ENCODE results near the gene SRXN1.

Gene SRXN1

DNA sequence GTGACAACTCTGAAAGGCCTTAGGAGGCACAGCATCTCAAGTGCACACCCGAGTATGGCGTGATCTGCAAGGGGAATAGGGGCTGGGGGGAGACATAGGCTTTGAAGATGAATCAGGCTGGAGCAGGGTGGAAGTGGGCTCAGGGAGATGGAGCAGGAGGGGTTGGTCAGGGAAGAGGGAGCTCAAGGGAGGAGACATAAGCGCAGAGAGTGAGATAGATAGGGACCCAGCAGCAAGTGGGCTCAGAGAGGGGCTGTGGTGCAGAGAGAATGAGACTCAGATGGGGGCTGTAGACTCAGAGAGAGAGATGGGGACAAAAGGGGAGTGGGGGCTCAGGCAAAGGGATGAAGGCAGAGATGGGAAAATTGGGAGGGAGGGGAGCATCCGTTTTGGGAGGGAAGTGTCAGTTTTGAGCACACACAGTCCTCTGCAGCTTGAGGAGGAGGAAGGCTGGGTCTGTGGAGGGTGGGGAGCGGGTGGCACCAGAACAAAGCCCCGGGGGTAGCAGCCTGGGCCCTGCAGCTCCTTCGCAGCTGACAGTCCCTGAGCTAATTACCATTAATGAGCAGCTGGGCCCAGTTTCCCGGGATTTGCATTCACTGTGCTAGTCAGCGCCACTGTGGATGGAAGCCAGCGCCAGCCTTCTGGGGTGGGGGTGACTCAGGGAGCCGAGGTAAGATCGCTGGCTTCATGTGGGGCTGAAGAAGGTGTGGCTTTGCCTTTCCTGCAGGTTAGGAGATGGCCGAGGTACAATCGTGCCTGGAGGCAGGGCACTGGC is 18.7 kb downstream of the SRXN1 start:
- DNase-seq: peak; percentile 71

DNA sequence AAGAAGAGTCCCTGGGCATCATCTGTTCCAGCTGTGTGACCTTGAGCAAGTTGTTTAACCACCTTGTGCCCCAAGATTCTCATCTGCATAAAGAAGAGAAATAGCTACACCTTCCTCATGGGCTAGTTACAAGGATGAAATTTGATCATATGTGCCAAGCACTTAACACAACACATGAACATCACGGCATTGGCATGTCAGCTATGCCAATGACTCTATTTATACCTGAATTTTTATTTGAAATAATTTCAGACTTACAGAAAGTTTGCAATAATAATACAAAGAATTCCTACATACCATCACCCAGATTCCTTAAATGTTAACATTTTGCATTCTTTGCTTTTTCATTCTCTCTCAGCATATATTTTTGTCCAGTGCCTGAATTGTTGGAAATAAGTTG is 21.9 kb downstream of the SRXN1 start:
- no peak for DNase-seq

- DNase-seq: no peak
Observed at GRCh38 chr20:626579-626978, 26.4 kb downstream of the SRXN1 start.

GRCh38 chr20:625360-625932 is 27.6 kb downstream of the SRXN1 start:
- DNase-seq: no peak

- no peak for DNase-seq
Observed at GRCh38 chr20:623704-624103, 29.3 kb downstream of the SRXN1 start.

GRCh38 chr20:623021-623420 is 30.0 kb downstream of the SRXN1 start:
- no peak for DNase-seq

GRCh38 chr20:622161-622560 is 30.8 kb downstream of the SRXN1 start:
- DNase-seq: no peak

- no peak for DNase-seq
Observed at GRCh38 chr20:621125-621756, 31.8 kb downstream of the SRXN1 start.

DNA sequence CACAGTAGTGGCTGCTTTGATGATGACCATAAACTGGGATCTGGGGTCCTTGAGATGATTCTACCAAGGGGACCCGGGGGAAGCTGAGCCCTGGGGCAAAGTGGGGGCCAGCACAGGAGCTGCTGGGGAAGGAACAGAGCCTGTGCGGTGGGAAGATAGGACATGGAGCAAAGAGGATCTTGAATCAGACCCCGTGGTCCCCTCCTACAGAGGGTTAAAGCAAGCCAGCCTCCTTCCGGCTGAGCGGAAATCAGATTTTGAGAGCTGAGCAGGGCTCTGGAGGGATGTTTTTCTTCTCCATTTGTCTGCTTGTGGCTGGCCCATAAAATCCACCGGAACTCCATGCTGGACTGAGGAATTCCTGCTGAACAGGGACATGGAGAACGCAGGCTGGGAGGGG is 32.8 kb downstream of the SRXN1 start:
- no peak for DNase-seq

DNA sequence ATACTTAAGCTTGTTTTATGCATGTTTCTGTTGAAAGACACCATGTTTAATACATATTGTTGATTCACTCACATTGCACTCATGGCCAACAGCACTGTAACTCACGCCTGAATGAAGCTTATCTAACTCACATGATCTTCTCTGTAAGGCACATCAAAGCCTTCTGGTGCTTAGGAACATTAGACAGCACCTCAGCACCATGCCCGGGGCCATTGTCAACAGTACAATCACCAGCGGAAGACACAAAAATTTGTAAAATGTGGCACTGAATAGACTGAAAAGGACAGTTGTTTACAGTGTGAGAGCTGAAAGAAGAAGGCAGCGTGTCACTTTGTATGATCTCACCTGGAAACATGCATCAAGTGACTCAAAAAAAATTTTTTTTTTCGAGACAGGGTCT is 34.0 kb downstream of the SRXN1 start:
- no peak for DNase-seq

- no peak for DNase-seq
Observed at GRCh38 chr20:617934-618690, 34.9 kb downstream of the SRXN1 start.

DNA sequence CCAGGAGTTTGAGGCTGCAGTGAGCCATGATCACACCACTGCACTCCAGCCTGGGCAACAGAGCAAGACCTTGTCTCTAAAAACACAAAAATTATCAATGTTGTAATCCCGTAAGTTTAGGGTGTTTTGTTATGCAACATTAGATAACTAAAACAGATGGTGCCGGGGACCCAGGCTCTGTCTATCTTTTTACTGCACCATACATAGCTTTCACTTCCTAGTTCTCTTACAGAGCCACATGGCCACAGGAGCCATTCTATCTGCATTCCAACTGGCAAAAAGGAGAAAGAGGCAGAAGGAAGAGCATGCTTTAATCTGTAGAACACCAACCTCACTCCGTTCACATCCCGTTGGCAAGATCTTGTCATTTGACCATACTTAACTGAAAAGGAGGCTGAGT is 37.5 kb downstream of the SRXN1 start:
- DNase-seq: no peak

DNA sequence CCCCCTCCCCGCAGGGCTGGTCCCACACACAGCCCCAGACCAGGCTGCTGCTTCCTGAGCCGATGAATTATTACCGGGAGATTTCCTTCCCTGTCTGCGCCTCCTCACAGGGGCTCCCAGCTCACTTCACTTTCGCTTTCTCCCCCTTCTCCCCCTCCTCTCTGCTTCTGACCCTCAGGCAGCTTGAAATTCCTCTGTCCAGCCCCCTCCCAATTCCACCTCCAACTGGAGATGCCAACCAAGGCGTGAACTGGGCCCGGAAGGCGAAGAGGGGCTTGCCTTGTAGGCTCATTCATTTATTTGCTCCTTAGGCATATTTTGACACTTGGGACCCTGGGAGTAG is 41.2 kb downstream of the SRXN1 start:
- no peak for DNase-seq

- DNase-seq: no peak
Observed at GRCh38 chr20:611047-611842, 41.8 kb downstream of the SRXN1 start.

GRCh38 chr20:610130-611046 is 42.6 kb downstream of the SRXN1 start, which contains the start of gene TCF15:
Gene TCF15 (minus strand): TSS chr20:610309. CDS start chr20:610237, 72 bp downstream.
- DNase-seq: peak; percentile 54

DNA sequence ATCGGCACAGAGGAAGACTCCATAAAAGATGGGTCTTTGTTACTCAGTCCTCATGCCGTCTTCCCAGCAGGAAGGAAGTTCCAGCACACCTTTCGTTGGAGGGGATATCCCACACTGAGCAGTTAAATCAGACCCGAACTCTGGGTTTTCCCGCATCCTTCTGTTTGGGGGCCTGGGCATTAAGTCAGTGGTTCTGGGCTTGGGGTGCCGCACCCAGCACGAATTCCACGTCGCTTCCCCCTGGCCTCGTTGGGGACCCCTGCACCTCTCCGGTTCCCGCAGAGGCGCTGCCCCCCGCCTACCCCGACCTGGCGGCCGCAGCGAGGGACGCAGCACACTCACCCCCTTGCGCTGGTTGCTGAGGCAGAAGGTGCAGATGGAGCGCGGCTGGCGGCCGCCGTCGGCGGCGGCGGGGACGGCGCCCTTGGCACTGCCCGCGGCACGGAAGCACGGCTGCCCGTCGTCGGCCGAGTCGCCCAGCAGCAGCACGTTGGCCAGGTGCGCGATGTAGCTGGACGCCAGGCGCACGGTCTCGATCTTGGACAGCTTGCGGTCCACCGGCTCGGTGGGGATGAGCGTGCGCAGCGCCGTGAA is 43.5 kb downstream of the SRXN1 start:
- peak; percentile 10 for DNase-seq

- no peak for DNase-seq
Observed at GRCh38 chr20:608970-609369, 44.0 kb downstream of the SRXN1 start.

- no peak for DNase-seq
Observed at GRCh38 chr20:607476-607875, 45.5 kb downstream of the SRXN1 start.

DNA sequence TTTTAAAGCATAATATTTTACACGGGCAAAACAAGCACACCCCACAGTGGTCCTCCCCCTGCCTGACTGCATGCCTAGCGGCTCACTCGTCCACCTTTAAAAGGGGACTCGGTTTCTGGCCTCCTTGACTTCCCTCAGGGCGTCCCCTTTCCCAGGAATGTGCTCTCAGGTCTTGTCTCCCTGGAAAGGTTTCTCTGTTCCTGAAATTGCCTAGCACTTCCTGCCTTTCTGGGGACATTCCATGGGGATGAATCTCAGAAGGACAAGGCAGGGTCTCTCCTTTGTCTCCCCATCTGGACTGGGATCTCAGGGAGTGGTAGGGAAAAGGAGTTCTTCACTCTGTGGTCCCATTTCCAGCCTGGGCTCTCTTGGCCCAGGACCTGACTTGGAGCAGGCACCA is 47.8 kb downstream of the SRXN1 start:
- DNase-seq: no peak

DNA sequence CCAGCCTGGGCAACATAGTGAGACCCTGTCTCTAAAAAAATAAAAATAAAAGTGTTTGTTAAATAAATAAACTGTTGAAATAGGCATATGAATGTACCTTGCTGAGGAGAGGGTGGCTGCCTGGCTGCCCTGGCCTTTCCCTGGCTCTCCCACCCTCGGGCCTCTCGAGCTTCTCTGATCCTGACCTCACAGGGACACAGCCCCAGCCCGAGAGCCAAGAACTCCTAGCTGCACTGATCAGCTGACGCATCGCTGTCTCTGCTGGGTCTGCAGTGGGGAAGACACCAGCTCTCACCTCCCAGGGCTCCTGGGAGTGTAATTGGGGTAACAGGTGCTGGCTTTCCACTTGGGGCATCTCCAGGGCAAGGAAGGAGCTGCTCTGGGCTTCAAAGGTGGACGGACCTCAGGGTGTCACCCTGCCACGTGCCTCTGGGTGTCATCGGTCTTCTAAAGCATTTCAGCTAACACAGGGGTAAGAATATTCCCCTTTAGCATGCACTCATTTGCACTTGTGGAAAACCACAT is 49.8 kb downstream of the SRXN1 start:
- no peak for DNase-seq
